Activated B cell treated with CpG ODN at 0.5 μM for 24 hours (primary cell): ENCODE measurements around the gene SLC7A5. TPM values are rescaled to one million over a fixed set of nuclear protein-coding genes. Genes with fewer than 3 reads are reported as not detected.

ENCODE experiments used
- ATAC-seq: fragments of 200-7000 bp; cut with Tn5 transposase; one replicate; pipeline ENCODE4 v1.10.0; 2021; ENCODE audit warnings: low read depth, mild to moderate bottlenecking, moderate library complexity
- CTCF ChIA-PET: fragments of 350-600 bp; sonication (Branson Sonifier 250); formaldehyde crosslinking; loops from one replicate; lab custom pipeline; 2021; ENCODE audit warnings: antibody characterized with exemption; lab: Charles Lee
- POLR2A ChIA-PET: fragments of 350-600 bp; sonication (Branson Sonifier 250); formaldehyde crosslinking; loops from one replicate; lab custom pipeline; 2021; ENCODE audit warnings: antibody characterized with exemption; lab: Charles Lee
- DNase-seq: peaks from one replicate; pipeline ENCODE4 v3.0.0; 2022
- H3K27ac Mint-ChIP-seq: one replicate; pipeline ENCODE4 v1.8.0; 2020; ENCODE audit warnings: mixed read lengths
- H3K27me3 Mint-ChIP-seq: one replicate; pipeline ENCODE4 v1.8.0; 2021; ENCODE audit warnings: mixed read lengths
- H3K36me3 Mint-ChIP-seq: one replicate; pipeline ENCODE4 v1.8.0; 2021; ENCODE audit warnings: low read depth, mixed read lengths
- H3K4me1 Mint-ChIP-seq: one replicate; pipeline ENCODE4 v1.8.0; 2021; ENCODE audit warnings: mixed read lengths
- H3K4me3 Mint-ChIP-seq: one replicate; pipeline ENCODE4 v1.8.0; 2020; ENCODE audit warnings: mild to moderate bottlenecking, mixed read lengths
- H3K9me3 Mint-ChIP-seq: one replicate; pipeline ENCODE4 v1.8.0; 2020; ENCODE audit warnings: mixed read lengths
- CTCF ChIP-seq: fragments of 200-600 bp; IDR thresholded peaks from one replicate; pipeline ENCODE4 v1.8.0; 2022; ENCODE audit warnings: antibody characterized with exemption, mild to moderate bottlenecking
- intact Hi-C: fragments of 100-400 bp; cut with micrococcal nuclease; formaldehyde crosslinking; loops from one replicate; pipeline ENCODE4 v1.15.1; 2024
- total RNA-seq: library from RNA; stranded (reverse); gene quantifications from 2 replicates; pipeline ENCODE4 v1.2.3, GENCODE V29; 2022

SLC7A5 gene
- total RNA-seq, 1 donor from 2014 or later: 111 TPM

GRCh38 chr16:87844120-87844733 lies 25.1 kb downstream of the SLC7A5 start:
- H3K4me1 Mint-ChIP-seq: peaks cover 11% of the 10 kb centered on the region
- no peak for ATAC-seq
- no peaks in the 10 kb centered on the region for H3K27me3 Mint-ChIP-seq
- H3K4me3 Mint-ChIP-seq: no peak overlapping the region
- H3K27ac Mint-ChIP-seq: no peak overlapping the region
- no peak for DNase-seq
- intact Hi-C loops: no loop called here
- no peaks in the 10 kb centered on the region for H3K9me3 Mint-ChIP-seq
- peaks cover 57% of the 10 kb centered on the region for H3K36me3 Mint-ChIP-seq
- ChIA-PET POLR2A (no interaction called here), CTCF (no interaction called here)
- TF ChIP-seq CTCF: no peak

GRCh38 chr16:87843678-87844105 lies 25.6 kb downstream of the SLC7A5 start:
- H3K4me3 Mint-ChIP-seq: no peak overlapping the region
- ChIA-PET CTCF (no interaction called here), POLR2A (interaction anchor here (0.5 to 0.7 kb wide), 3 partner anchors 70 to 804 kb away, joined by 5 to 10 read pairs (median 5); no protein-coding TSS in a partner anchor)
- ATAC-seq: no peak
- no peak for DNase-seq
- peaks cover 11% of the 10 kb centered on the region for H3K4me1 Mint-ChIP-seq
- H3K27me3 Mint-ChIP-seq: no peaks in the 10 kb centered on the region
- peaks cover 52% of the 10 kb centered on the region for H3K36me3 Mint-ChIP-seq
- no peak for TF ChIP-seq CTCF
- intact Hi-C loops: no loop called here
- no peaks in the 10 kb centered on the region for H3K9me3 Mint-ChIP-seq
- H3K27ac Mint-ChIP-seq: no peak overlapping the region

- Mint-ChIP-seq H3K27me3 (no peaks in the 10 kb centered on the region), H3K36me3 (peaks cover 54% of the 10 kb centered on the region), H3K27ac (no peak overlapping the region), H3K9me3 (no peaks in the 10 kb centered on the region), H3K4me3 (no peak overlapping the region), H3K4me1 (peaks cover 11% of the 10 kb centered on the region)
- TF ChIP-seq CTCF: no peak
- DNase-seq: no peak
- POLR2A ChIA-PET: no interaction called here
- intact Hi-C loops: no loop called here
- CTCF ChIA-PET: interaction anchor here (0.8 kb wide), 1 partner anchor 29 kb away, joined by 3 read pairs; no protein-coding TSS in a partner anchor
- ATAC-seq: no peak
These were observed 27.0 kb downstream of the SLC7A5 start for GRCh38 chr16:87842209-87842869.

- peaks cover 62% of the 10 kb centered on the region for H3K36me3 Mint-ChIP-seq
- intact Hi-C loops: no loop called here
- H3K4me3 Mint-ChIP-seq: no peak overlapping the region
- H3K9me3 Mint-ChIP-seq: no peaks in the 10 kb centered on the region
- no peaks in the 10 kb centered on the region for H3K27me3 Mint-ChIP-seq
- ChIA-PET CTCF (interaction anchor here (1.0 kb wide), 1 partner anchor 8 kb away, joined by 3 read pairs; no protein-coding TSS in a partner anchor), POLR2A (no interaction called here)
- ATAC-seq (no peak), DNase-seq (no peak)
- no peak for TF ChIP-seq CTCF
- no peak overlapping the region for H3K27ac Mint-ChIP-seq
- H3K4me1 Mint-ChIP-seq: peaks cover 11% of the 10 kb centered on the region
These were observed 27.7 kb downstream of the SLC7A5 start for GRCh38 chr16:87841340-87842208.
